GM23338 (cell line): Measurements from ENCODE around the gene MYO16. TPM values are rescaled to one million over a fixed set of nuclear protein-coding genes. Genes with fewer than 3 reads are reported as not detected.

Experiments used
- ATAC-seq: fragments of 200-7000 bp; cut with Tn5 transposase; 3 replicates; pipeline ENCODE4 v1.9.1; 2020
- DNase-seq: peaks from one replicate; pipeline ENCODE4 v3.0.0-alpha.2; 2015; ENCODE audit warnings: low spot score
- H2AFZ ChIP-seq: fragments of 200-600 bp; sonication (generic); 2 replicates; pipeline ENCODE4 v1.8.0; 2016; ENCODE audit warnings: antibody characterized with exemption, mild to moderate bottlenecking, moderate library complexity
- H3F3A ChIP-seq: fragments of 200-600 bp; sonication (generic); replicated peaks from 2 replicates; pipeline ENCODE4 v1.8.0; 2017; ENCODE audit warnings: antibody characterized with exemption, mixed run types, low read depth
- H3K27ac ChIP-seq: fragments of 200-600 bp; sonication (generic); 2 replicates; pipeline ENCODE4 v1.6.1; 2016; ENCODE audit warnings: low read depth
- H3K27me3 ChIP-seq: fragments of 200-600 bp; sonication (generic); 2 replicates; pipeline ENCODE4 v1.8.0; 2016; ENCODE audit warnings: mild to moderate bottlenecking, mixed run types, moderate library complexity; ENCODE audit not compliant: insufficient read depth
- H3K36me3 ChIP-seq: fragments of 200-600 bp; sonication (generic); 2 replicates; pipeline ENCODE4 v1.8.0; 2016; ENCODE audit warnings: mild to moderate bottlenecking; ENCODE audit not compliant: insufficient read depth
- H3K4me1 ChIP-seq: fragments of 200-600 bp; sonication (generic); 2 replicates; pipeline ENCODE4 v1.8.0; 2016; ENCODE audit warnings: mild to moderate bottlenecking, moderate library complexity; ENCODE audit not compliant: insufficient read depth
- H3K4me2 ChIP-seq: fragments of 200-600 bp; sonication (generic); 2 replicates; pipeline ENCODE4 v1.7.1; 2017; ENCODE audit warnings: mixed run types
- H3K4me3 ChIP-seq: fragments of 200-600 bp; sonication (generic); 2 replicates; pipeline ENCODE4 v1.6.1; 2016; ENCODE audit warnings: mixed run types
- H3K79me2 ChIP-seq: fragments of 200-600 bp; sonication (generic); replicated peaks from 2 replicates; pipeline ENCODE4 v1.8.0; 2017; ENCODE audit warnings: mild to moderate bottlenecking; ENCODE audit not compliant: insufficient read depth
- H3K9me2 ChIP-seq: fragments of 200-600 bp; sonication (generic); 2 replicates; pipeline ENCODE4 v1.8.0; 2017; ENCODE audit not compliant: insufficient read depth
- H4K20me1 ChIP-seq: fragments of 200-600 bp; sonication (generic); replicated peaks from 2 replicates; pipeline ENCODE4 v1.8.0; 2017; ENCODE audit warnings: mild to moderate bottlenecking; ENCODE audit not compliant: insufficient read depth
- H3K27ac Mint-ChIP-seq: 2 replicates; pipeline ENCODE4 v1.8.0; 2020; ENCODE audit warnings: inconsistent platforms, mild to moderate bottlenecking, moderate library complexity, mixed read lengths
- H3K27me3 Mint-ChIP-seq: 3 replicates; pipeline ENCODE4 v1.8.0; 2022; ENCODE audit warnings: low read depth, mild to moderate bottlenecking, moderate library complexity, mixed read lengths, inconsistent platforms; ENCODE audit not compliant: insufficient read depth, poor library complexity
- H3K36me3 Mint-ChIP-seq: 3 replicates; pipeline ENCODE4 v1.8.0; 2021; ENCODE audit warnings: low read depth, mild to moderate bottlenecking, inconsistent platforms, moderate library complexity, mixed read lengths
- H3K4me1 Mint-ChIP-seq: 3 replicates; pipeline ENCODE4 v1.8.0; 2020; ENCODE audit warnings: mild to moderate bottlenecking, inconsistent platforms, mixed read lengths
- H3K4me3 Mint-ChIP-seq: 3 replicates; pipeline ENCODE4 v1.8.0; 2021; ENCODE audit warnings: moderate library complexity, mild to moderate bottlenecking, inconsistent platforms, mixed read lengths
- H3K9me3 Mint-ChIP-seq: 3 replicates; pipeline ENCODE4 v1.8.0; 2020; ENCODE audit warnings: moderate library complexity, mild to moderate bottlenecking, inconsistent platforms, mixed read lengths
- CREB1 ChIP-seq: fragments of 250-450 bp; sonication (Bioruptor Pico); IDR thresholded peaks from 2 replicates; pipeline ENCODE4 v1.5.0; 2020; ENCODE audit warnings: low read depth, mild to moderate bottlenecking, moderate library complexity
- CTCF ChIP-seq, 2 experiments: fragments of 200-600 bp in 1 of 2; sonication (generic) in 1 of 2; conservative IDR thresholded peaks; 2 replicates each; pipeline versions ENCODE4 v1.5.1 to v1.6.1; 2016 to 2017; ENCODE audit warnings: antibody characterized with exemption in 2 of 2, low read depth in 2 of 2, mild to moderate bottlenecking in 2 of 2, moderate library complexity in 1 of 2
- EZH2 ChIP-seq: fragments of 200-600 bp; sonication (generic); IDR thresholded peaks from one replicate; pipeline ENCODE4 v1.8.0; 2017; ENCODE audit warnings: antibody characterized with exemption, mild to moderate bottlenecking, low read depth; ENCODE audit not compliant: unreplicated experiment
- EZH2phosphoT487 ChIP-seq: fragments of 200-600 bp; sonication (generic); IDR thresholded peaks from one replicate; pipeline ENCODE4 v1.8.1; 2018; ENCODE audit warnings: antibody characterized with exemption; ENCODE audit not compliant: unreplicated experiment
- JUNB ChIP-seq: IDR thresholded peaks from one replicate; pipeline ENCODE4 v1.6.1; 2016; ENCODE audit warnings: antibody characterized with exemption; ENCODE audit not compliant: unreplicated experiment
- NANOG ChIP-seq: IDR thresholded peaks from 2 replicates; pipeline ENCODE4 v1.6.1; 2016; ENCODE audit warnings: antibody characterized with exemption, borderline replicate concordance
- POLR2AphosphoS5 ChIP-seq: IDR thresholded peaks from 2 replicates; pipeline ENCODE4 v1.6.1; 2016; ENCODE audit warnings: antibody characterized with exemption, low read depth
- STAT1 ChIP-seq: IDR thresholded peaks from one replicate; pipeline ENCODE4 v1.6.1; 2016; ENCODE audit warnings: antibody characterized with exemption; ENCODE audit not compliant: unreplicated experiment
- ZNF114 ChIP-seq: fragments of 250-450 bp; sonication (Bioruptor Pico); IDR thresholded peaks from 2 replicates; pipeline ENCODE4 v1.5.0; 2020; ENCODE audit warnings: mild to moderate bottlenecking, moderate library complexity
- ZNF462 ChIP-seq: fragments of 250-450 bp; sonication (Bioruptor Pico); IDR thresholded peaks from 2 replicates; pipeline ENCODE4 v1.5.0; 2020; ENCODE audit warnings: mild to moderate bottlenecking, moderate library complexity
- polyA plus RNA-seq: library from polyadenylated mRNA; unstranded; fragments of >200 nt; fragmentation: Nextera tagmentation; extraction: Ambion mirVana; gene quantifications from 2 replicates; pipeline ENCODE4 v1.2.1, GENCODE V29; 2016
- total RNA-seq: library from RNA; depleted of rRNA; stranded (reverse); fragments of >200 nt; shearing (Covaris generic); gene quantifications from 2 replicates; pipeline ENCODE4 v1.2.3, GENCODE V29; 2014
- TF ChIP-seq, protein P1 (sequence below): IDR thresholded peaks from 2 replicates; pipeline ENCODE4 v1.6.1; 2016; ENCODE audit warnings: antibody characterized with exemption
- TF ChIP-seq, protein P2 (sequence below): IDR thresholded peaks from one replicate; pipeline ENCODE4 v1.6.1; 2018; ENCODE audit warnings: antibody characterized with exemption; ENCODE audit not compliant: unreplicated experiment

MYO16 gene
- total and polyA plus RNA-seq, 2 experiments from 2014 or later: 0.10 to 0.13 TPM

DNA sequence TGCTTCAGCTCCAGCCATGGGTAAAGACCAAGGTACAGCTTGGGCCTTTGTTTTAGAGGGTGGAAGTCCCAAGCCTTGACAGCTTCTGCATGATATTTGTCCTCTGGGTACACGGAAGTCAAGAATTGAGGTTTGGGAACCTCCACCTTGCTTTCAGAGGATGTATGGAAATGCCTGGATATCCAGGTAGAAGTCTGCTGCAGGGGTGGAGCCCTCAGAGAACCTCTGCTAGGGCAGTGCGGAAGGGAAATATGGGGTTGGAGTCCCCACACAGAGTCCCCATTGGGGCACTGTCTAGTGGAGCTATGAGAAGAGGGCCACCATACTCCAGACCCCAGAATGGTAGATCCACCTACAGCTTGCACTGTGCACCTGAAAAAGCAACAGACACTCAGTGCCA, 23.0 kb upstream of the MYO16 start:
- no peak for TF ChIP-seq JUNB
- TF ChIP-seq CTCF (conservative IDR thresholded peaks at IDR 0.05; ENCODE audit: low read depth in 2 of 2): no peak
- TF ChIP-seq, protein P1, sequence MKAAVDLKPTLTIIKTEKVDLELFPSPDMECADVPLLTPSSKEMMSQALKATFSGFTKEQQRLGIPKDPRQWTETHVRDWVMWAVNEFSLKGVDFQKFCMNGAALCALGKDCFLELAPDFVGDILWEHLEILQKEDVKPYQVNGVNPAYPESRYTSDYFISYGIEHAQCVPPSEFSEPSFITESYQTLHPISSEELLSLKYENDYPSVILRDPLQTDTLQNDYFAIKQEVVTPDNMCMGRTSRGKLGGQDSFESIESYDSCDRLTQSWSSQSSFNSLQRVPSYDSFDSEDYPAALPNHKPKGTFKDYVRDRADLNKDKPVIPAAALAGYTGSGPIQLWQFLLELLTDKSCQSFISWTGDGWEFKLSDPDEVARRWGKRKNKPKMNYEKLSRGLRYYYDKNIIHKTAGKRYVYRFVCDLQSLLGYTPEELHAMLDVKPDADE: no peak
- TF ChIP-seq POLR2AphosphoS5: no peak
- no peak for TF ChIP-seq EZH2phosphoT487
- no peak for TF ChIP-seq ZNF462 (CRISPR knock-in tag)
- TF ChIP-seq NANOG: no peak
- TF ChIP-seq CREB1 (CRISPR knock-in tag): no peak
- no peak for TF ChIP-seq EZH2
- no peak for TF ChIP-seq STAT1
- no peak for TF ChIP-seq ZNF114
- TF ChIP-seq, protein P2, sequence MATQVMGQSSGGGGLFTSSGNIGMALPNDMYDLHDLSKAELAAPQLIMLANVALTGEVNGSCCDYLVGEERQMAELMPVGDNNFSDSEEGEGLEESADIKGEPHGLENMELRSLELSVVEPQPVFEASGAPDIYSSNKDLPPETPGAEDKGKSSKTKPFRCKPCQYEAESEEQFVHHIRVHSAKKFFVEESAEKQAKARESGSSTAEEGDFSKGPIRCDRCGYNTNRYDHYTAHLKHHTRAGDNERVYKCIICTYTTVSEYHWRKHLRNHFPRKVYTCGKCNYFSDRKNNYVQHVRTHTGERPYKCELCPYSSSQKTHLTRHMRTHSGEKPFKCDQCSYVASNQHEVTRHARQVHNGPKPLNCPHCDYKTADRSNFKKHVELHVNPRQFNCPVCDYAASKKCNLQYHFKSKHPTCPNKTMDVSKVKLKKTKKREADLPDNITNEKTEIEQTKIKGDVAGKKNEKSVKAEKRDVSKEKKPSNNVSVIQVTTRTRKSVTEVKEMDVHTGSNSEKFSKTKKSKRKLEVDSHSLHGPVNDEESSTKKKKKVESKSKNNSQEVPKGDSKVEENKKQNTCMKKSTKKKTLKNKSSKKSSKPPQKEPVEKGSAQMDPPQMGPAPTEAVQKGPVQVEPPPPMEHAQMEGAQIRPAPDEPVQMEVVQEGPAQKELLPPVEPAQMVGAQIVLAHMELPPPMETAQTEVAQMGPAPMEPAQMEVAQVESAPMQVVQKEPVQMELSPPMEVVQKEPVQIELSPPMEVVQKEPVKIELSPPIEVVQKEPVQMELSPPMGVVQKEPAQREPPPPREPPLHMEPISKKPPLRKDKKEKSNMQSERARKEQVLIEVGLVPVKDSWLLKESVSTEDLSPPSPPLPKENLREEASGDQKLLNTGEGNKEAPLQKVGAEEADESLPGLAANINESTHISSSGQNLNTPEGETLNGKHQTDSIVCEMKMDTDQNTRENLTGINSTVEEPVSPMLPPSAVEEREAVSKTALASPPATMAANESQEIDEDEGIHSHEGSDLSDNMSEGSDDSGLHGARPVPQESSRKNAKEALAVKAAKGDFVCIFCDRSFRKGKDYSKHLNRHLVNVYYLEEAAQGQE: no peak
- H3K9me3 Mint-ChIP-seq: peaks cover 46% of the 10 kb centered on the region
- H3K27me3 Mint-ChIP-seq: no peaks in the 10 kb centered on the region

More for the DNA sequence above, 23.0 kb upstream of the MYO16 start:
- no peak overlapping the region for H3K27ac ChIP-seq
- Mint-ChIP-seq H3K4me1 (no peaks in the 10 kb centered on the region), H3K27ac (no peak overlapping the region), H3K4me3 (no peak overlapping the region), H3K36me3 (peaks cover 19% of the 10 kb centered on the region)
- no peaks in the 10 kb centered on the region for H3K4me1 ChIP-seq
- ATAC-seq (no peak), DNase-seq (no peak)
- no peak overlapping the region for H3K4me2 ChIP-seq
- H3K4me3 ChIP-seq: no peak overlapping the region
- no peaks in the 10 kb centered on the region for H4K20me1 ChIP-seq
- no peaks in the 10 kb centered on the region for H3F3A ChIP-seq
- H3K9me2 ChIP-seq: 0 out of 2 replicates have a peak, but pooled peaks cover 5% of the 10 kb centered on the region
- no peaks in the 10 kb centered on the region for H3K79me2 ChIP-seq
- no peaks in the 10 kb centered on the region for H3K36me3 ChIP-seq
- H2AFZ ChIP-seq: no peak overlapping the region
- H3K27me3 ChIP-seq: no peaks in the 10 kb centered on the region
